HL-60 (cell line): ENCODE results near the gene ESR1.

ENCODE experiments used
- GABPA ChIP-seq: IDR thresholded peaks from 2 replicates; pipeline ENCODE4 v1.6.1; 2012; ENCODE audit warnings: low read depth
- POLR2AphosphoS5 ChIP-seq: IDR thresholded peaks from 2 replicates; pipeline ENCODE4 v1.6.1; 2012; ENCODE audit warnings: low read depth
- TF ChIP-seq, protein P1 (sequence below): IDR thresholded peaks from one replicate; pipeline ENCODE4 v1.5.1; 2011; ENCODE audit warnings: low read length, control low read depth, inconsistent platforms; ENCODE audit not compliant: insufficient read depth
- TF ChIP-seq, protein P2 (sequence below): IDR thresholded peaks from 2 replicates; pipeline ENCODE4 v1.6.1; 2012; ENCODE audit warnings: low read depth; ENCODE audit not compliant: insufficient replicate concordance

DNA sequence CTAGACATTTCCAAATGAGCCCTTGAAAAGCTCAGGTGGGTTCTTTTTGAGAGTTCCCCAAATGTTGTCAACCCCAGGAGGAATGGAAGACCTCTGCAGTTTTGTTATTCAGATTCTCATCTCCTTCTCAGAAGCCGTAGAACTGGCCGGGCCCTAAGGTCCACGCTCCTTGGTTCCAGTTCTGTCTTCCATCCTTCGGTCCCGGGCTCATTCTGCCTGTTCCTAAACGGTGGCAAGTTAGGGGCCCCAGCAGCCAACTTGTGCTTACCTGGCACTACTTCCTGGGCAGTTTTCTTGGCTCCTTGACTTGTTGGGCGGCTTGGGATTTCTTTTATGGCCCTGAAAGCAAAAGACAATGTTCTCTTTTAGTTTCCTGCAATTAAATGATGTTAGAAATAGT is 6.4 kb downstream of the ESR1 start:
- TF ChIP-seq, protein P1, sequence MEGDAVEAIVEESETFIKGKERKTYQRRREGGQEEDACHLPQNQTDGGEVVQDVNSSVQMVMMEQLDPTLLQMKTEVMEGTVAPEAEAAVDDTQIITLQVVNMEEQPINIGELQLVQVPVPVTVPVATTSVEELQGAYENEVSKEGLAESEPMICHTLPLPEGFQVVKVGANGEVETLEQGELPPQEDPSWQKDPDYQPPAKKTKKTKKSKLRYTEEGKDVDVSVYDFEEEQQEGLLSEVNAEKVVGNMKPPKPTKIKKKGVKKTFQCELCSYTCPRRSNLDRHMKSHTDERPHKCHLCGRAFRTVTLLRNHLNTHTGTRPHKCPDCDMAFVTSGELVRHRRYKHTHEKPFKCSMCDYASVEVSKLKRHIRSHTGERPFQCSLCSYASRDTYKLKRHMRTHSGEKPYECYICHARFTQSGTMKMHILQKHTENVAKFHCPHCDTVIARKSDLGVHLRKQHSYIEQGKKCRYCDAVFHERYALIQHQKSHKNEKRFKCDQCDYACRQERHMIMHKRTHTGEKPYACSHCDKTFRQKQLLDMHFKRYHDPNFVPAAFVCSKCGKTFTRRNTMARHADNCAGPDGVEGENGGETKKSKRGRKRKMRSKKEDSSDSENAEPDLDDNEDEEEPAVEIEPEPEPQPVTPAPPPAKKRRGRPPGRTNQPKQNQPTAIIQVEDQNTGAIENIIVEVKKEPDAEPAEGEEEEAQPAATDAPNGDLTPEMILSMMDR, result no peak
- TF ChIP-seq, protein P2, sequence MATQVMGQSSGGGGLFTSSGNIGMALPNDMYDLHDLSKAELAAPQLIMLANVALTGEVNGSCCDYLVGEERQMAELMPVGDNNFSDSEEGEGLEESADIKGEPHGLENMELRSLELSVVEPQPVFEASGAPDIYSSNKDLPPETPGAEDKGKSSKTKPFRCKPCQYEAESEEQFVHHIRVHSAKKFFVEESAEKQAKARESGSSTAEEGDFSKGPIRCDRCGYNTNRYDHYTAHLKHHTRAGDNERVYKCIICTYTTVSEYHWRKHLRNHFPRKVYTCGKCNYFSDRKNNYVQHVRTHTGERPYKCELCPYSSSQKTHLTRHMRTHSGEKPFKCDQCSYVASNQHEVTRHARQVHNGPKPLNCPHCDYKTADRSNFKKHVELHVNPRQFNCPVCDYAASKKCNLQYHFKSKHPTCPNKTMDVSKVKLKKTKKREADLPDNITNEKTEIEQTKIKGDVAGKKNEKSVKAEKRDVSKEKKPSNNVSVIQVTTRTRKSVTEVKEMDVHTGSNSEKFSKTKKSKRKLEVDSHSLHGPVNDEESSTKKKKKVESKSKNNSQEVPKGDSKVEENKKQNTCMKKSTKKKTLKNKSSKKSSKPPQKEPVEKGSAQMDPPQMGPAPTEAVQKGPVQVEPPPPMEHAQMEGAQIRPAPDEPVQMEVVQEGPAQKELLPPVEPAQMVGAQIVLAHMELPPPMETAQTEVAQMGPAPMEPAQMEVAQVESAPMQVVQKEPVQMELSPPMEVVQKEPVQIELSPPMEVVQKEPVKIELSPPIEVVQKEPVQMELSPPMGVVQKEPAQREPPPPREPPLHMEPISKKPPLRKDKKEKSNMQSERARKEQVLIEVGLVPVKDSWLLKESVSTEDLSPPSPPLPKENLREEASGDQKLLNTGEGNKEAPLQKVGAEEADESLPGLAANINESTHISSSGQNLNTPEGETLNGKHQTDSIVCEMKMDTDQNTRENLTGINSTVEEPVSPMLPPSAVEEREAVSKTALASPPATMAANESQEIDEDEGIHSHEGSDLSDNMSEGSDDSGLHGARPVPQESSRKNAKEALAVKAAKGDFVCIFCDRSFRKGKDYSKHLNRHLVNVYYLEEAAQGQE, result no peak
- TF ChIP-seq POLR2AphosphoS5, result no peak
- no peak for TF ChIP-seq GABPA
